Inferior parietal cortex (tissue), 1 donor: ENCODE results near the gene IFNA1.
"Not testable (repeated sequence)": the region's sequence is repeated elsewhere in the genome, so short reads cannot be mapped to it uniquely, and the experiment has no call there.

Experiments used
- DNase-seq: peaks from one replicate; pipeline ENCODE4 v3.0.0-alpha.2; 2016; ENCODE audit errors: extremely low spot score

IFNA1 gene

GRCh38 chr9:21440139-21440538 is at the start of gene IFNA1:
Gene IFNA1, plus strand, starts transcription at chr9:21440439. Its CDS starts 69 bp downstream, at chr9:21440508.
- no peak for DNase-seq

GRCh38 chr9:21392270-21392669 is 48.0 kb upstream of the IFNA1 start:
- DNase-seq: no peak

GRCh38 chr9:21395778-21396717 is 44.2 kb upstream of the IFNA1 start:
- DNase-seq: peak; percentile 60

GRCh38 chr9:21398955-21399489 is 41.2 kb upstream of the IFNA1 start:
- no peak for DNase-seq

- DNase-seq: no peak
Measured at GRCh38 chr9:21399956-21400355, 40.3 kb upstream of the IFNA1 start.

GRCh38 chr9:21402386-21403251 is 37.6 kb upstream of the IFNA1 start:
- no peak for DNase-seq

GRCh38 chr9:21404146-21404545 is 36.1 kb upstream of the IFNA1 start:
- no peak for DNase-seq

GRCh38 chr9:21408817-21409216 is 31.4 kb upstream of the IFNA1 start, which contains the start of gene IFNA8:
Gene IFNA8, plus strand, starts transcription at chr9:21409117. Its CDS starts 60 bp downstream, at chr9:21409177.
- no peak for DNase-seq

- DNase-seq: no peak
Measured at GRCh38 chr9:21412107-21412506, 28.1 kb upstream of the IFNA1 start.

- no peak for DNase-seq
Measured at GRCh38 chr9:21413151-21413550, 27.1 kb upstream of the IFNA1 start.

- DNase-seq: peak; percentile 33
Measured at GRCh38 chr9:21413624-21414023, 26.6 kb upstream of the IFNA1 start.

- DNase-seq: no peak
Measured at GRCh38 chr9:21414220-21414940, 25.9 kb upstream of the IFNA1 start.

- DNase-seq: no peak
Measured at GRCh38 chr9:21415493-21416267, 24.6 kb upstream of the IFNA1 start.

- DNase-seq: no peak
Measured at GRCh38 chr9:21428235-21428634, 12.0 kb upstream of the IFNA1 start.

GRCh38 chr9:21429191-21429590 is 11.0 kb upstream of the IFNA1 start:
- DNase-seq: no peak

GRCh38 chr9:21432672-21433425 is 7.4 kb upstream of the IFNA1 start:
- no peak for DNase-seq

GRCh38 chr9:21434202-21435014 is 5.8 kb upstream of the IFNA1 start:
- DNase-seq: peak; percentile 81

GRCh38 chr9:21435015-21435383 is 5.2 kb upstream of the IFNA1 start:
- not testable (repeated sequence) for DNase-seq
